ENCODE results near the gene GAS7.
"Not testable (repeated sequence)": the region's sequence is repeated elsewhere in the genome, so short reads cannot be mapped to it uniquely, and the experiment has no call there.

The GAS7 gene

DNA sequence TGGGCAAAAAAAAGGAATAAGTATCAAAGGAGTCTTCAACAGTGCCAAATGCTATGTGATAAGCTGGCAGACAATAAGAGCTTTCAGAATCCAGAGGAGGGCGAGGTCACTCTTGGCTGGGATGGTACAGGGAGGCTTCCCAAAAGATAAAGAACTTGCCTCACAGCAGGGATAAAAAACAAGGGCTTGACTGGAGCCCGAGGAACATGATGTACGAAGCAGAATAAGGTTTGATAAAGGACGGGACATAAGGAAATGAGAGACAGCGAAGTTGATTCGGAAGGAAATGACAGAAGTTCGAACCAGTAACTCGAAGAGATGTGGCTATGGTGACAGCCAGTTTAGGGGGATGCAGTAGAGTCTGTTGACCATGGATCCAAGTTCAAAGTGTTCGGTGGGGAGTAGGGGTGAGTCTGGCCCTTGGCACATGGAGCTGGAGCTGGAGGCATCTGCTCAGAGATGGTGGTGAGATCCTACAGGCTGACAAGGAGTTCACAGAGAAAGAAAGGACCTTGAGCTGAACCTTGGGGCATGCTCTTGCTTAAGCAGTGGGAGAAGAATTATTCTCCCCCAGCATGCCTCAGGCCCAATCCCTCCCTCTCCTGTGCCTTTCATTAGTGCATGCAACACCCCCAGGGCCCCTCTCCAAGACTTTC, 155.7 kb downstream of the GAS7 start:
- no peak for DNase-seq

DNA sequence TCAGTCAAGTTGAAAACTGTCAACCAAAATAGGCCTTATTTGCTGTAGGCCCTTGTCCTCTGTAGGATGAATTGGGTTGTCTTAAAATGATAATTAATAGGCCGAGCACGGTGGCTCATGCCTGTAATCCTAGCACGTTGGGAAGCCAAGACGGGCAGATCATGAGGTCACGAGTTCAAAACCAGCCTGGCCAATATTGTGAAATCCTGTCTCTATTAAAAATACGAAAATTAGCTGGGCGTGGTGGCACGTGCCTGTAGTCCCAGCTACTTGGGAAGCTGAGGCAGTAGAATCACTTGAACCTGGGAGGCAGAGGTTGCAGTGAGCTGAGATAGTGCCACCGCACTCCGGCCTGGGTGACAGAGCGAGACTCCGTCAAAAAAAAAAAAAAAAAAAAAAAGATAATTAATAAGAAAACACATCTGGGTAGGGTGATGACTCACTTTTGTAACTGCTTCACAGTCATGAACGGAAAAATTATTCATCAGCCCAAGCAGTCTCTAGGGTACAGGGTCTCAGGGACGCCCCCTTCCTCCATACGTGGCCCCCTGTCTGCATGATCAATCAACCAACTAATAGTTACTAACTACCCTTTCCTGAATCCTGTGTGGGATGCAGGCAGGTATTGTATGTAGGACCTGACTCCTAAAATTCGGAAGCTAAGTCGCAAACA, 156.4 kb downstream of the GAS7 start:
- DNase-seq: no peak

DNA sequence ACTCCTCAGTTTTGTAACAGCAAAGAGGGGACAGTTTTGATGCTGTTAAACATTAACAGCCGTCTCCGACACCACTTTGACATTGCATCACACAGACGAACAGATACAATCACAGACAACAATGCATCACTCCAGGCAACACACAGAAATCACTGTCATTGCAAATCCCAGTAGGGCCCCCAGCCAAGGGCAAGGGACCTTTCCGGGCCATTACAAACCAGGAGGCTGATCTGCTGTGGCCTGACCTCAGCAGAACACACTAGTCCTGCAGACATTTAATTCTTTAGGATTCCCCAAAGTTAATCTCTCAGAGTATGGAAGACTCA, 157.2 kb downstream of the GAS7 start:
- DNase-seq: no peak

DNA sequence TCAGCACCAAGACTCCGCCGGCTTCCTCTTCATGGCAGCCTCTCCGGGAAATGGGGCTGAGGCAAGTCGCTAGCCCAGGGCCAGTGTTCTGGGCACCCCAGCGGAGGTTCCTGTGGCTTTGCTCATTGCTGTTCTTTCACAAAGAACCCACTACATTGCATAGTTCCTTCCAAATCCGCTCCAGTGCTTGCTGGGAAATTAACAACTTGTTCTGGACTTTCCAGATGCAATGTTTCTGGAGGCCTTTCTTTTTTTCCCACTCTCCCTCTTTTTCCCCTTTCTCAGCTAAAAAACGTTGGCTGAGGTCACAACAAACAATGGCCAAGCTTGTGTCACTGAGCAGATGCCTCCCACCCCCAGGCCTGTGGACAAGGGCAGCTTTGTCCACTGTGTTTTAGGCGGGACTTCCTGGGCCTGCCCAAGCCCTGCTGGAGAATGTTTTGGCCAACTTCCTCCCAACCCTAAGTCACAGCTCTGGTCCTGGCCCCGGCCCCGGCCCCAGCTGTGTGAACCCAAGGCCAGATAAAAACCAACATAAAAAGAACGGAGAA, 161.8 kb downstream of the GAS7 start:
- DNase-seq: no peak

DNA sequence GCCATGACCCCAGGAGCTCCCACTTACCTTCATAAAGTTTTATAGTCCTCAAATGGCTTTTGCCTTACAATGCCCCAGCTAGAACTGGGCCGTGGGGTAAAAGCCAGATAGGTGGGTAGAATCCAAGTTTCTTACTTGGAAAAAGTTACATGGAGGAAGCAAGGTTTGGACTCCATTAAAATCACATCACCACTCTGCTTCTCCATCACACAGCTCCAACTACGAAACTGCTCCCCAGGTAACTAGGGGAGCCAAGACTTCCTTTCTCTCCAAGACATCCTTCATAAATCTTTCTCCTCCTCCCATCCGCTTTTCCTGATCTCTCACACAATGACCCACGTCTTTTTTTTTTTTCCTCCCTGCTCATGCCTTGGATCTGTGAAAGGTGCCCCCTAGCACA, 162.5 kb downstream of the GAS7 start:
- no peak for DNase-seq

DNA sequence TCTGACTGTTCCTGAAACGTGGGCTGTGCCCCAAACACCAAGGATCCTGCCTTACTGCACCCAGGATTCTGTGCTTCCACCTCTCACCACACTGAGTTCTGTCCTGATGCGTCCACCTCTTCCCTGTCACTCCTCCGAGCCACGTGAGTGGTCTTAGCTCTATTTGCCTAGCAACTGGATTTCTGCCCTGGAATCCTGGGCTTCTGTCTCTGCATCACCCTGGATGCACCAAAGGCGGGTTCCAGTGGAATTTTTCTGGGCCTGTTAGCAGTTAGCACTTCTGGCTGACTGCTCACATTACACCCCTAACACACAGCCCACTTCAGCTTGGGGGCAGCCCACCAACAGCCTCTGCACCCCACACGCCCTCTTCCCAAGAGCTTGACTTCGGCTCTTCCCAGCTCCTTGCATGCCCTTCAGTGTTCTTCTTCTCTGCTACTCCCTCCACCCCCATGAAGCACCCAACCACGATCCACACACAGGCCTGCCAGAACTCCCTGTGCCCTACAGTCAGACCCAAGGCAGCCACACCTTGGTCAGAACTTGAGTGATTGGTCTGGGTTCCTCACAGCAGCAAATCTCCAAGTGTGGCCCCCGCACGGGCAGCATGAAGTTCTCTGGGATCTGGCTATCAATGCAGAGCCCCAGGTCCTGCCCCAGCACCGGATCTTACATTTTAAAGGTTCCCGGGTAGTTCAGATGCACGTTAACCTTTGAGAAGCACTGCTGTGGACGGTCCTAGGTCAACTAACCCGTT, 163.5 kb downstream of the GAS7 start:
- no peak for DNase-seq

DNA sequence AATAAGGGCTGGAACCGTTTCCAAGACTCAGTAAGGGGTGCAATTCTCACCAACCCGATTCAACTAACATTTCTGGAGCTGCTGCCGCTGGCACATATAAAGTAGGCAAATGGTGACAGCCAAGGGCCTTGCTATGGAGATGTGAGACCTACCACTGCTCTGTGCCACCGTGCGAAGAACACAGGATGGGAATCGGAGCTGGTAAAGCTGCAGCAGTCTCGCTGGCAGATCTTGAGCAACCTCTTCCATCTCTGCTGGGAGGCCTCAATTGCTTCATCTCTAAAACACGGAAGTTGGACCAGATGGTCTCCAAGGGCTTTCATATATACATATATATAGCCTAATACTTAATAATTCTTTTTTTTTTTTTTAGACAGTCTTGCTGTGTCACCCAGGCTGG, 164.4 kb downstream of the GAS7 start:
- DNase-seq: no peak

DNA sequence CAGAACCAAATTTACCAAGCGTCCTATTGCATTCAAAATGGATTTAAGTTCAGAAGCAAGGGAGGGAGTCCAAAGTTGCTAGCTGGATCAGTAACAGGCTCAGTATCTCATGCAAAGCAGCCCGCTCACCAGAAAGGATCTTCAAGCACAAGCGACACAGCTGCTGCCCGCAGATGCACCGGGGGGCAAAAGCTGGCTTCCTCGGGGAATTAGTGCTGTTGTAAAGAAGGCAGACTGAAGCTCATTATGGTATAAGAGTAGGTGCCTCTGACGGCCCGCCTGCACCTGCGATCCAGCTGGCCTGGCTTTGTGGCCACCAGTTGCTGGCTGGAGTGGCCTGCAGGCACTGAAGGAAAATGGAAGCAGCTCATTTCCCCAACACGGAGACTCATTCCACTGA, 165.0 kb downstream of the GAS7 start:
- no peak for DNase-seq

DNA sequence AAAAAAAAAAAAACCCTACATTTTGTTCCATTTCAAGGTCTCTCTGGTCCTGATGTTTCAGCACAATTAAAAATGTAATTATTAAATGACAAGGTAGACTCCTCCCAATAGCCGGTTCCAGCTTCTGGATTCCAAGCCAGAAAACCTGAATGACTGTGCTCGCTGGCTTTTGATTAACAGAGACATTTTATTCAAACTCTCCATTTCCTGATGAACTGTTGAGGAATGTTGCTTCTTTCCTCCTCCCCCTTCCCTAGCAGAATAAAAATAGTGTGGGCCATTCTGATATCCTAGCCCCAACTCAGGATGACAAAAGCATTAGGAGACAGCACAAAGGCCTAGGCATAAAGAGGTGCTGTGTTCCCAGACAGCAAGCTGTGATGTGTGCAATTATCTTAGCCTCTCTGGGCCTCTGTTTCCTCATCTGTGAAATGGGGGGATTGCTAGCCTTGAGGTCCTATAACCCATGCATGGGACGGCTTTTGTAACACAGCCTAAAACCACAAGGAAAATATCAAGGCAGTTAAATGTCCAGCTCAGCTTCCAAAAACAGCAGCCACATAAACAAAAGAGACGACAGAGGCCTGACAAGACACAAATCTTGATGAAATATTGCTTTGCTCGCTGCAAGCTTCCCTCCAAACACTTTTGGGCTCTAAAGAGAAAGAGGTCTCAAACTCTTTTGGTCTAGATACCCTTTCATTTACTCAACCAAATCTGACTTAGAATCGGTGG, 166.1 kb downstream of the GAS7 start:
- DNase-seq: no peak

DNA sequence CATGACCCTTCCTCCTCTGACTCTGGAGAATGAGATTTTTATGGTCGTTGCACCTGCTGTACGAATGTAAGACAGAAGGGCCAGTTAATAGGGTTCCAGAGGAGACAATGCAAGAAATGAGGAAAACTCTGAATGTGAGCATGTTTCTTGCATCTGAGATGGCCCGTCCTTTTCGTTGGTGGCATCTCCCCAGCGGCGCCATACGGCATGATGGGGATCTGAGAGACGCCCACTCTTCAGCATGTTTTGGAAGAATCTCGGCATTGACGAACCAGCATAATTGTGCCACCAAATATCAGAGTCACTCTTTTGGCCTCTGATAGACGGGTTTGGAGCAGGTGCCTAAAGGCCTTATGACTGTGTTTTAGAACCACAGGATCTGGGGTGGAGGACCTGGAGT, 166.8 kb downstream of the GAS7 start:
- DNase-seq: no peak

DNA sequence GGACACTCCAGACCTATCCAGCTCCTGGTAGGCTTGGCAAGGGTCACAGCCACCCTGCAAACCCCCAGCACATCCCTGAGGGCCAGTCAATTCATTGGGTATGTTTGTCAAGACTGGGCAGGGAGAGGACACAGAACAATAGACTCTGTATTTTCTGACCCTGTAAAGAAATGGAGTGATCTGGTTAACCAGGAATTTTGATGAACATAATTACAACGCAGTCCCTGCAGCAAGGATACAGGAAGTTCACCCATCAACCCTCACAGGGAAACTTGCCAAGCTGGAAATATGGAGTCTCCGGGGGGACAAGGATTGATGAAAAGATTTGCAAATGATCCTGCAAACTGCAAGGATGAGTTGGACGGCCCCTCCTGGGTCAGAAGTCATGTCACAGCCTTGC, 167.3 kb downstream of the GAS7 start:
- no peak for DNase-seq

DNA sequence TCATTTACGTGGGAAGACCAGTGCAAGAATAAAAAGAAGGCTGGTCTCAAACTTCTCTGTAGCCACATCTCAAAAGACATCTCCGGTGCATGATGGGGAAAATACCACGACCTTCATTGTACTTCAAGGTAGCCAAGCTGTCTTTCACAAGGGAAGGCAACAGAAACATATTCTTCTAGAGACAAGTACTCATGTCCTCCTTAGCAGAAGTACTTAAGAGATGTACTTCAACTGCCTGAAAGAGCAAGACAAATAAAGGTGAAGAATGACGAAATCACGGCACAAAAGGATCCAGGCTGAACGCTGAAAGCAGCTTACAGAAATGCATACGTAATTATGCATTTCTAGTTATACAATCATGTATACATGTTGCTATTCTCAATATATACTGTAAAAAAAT, 169.3 kb downstream of the GAS7 start:
- no peak for DNase-seq

DNA sequence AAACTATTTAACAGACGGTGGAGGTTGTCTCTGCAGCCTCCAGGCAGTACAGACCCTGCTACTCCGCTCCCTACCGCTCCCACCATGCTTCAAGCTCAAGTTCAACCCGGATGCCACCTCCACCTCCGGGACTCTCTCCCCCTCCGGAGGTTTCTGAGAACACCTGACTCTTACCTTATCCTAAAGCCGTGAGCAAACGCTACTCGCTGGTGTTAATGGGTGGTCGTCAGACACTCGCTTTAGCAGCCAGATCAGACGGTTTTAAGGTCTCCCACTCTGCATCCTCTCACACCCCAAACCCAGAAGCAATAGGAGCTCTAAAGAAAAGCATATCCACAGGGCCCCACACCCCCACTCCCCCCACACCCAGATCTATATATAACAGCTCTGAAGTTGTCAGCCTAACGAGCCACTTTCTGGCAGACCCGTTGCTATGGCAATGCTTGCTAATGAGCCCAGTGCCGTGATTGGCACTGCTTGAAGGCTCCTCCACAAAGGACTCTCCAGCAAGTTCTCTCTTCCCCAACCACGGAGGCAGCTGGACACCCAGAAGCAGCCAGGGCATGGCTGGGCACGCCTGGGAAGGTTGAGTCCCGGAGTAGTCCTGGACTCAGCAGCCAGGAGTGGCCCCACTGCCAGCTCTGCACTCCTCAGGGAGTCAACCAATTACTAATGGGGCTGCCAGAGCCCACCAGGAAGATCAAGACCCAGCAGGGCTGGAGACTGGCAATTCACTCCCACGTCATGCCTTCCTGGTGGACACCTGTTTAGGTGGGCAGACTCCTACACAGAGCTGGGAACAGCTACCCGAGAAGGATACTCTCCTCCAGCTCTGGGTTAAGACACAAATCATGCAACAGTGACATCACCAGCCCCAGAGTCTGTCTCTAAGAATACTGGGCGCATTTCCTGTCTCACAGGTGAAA, 172.2 kb downstream of the GAS7 start:
- DNase-seq: no peak

DNA sequence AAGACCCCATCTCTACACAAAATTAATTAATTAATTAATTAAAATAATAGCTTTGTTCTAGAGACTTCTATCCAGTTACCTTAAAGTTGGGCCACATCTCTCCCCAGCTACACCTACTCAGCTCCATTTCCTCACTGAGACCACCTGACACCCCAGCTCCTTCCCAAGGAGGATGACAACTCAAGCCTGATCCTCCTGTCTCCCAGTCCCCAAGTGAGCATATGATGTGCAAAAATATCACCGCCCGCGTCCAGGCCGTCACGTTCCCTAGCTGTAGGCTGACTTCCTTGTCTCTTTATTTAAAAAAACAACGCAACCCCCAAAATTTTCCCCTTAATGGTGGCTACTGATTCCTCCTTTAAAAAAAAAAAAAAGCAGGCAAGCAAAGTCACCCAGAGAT, 173.2 kb downstream of the GAS7 start:
- DNase-seq: no peak

DNA sequence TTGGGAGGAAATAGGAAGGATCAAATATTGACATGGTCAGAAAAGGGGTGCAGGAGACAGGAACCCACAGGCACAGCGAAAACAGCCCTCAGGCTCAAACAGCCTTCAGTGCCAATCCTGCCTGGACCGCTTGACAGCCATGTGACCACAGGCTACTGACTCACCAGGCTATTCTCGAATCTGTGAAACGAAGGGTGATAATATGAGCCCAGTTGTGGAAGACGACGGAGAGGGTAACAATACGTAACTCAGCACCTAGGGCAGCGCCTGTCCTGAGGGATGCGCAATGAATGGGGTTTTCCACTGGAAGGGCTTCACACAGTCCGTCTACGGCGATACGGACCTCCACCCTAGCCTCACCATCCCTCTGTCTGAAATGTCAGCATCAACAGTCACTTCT, 176.0 kb downstream of the GAS7 start:
- DNase-seq: no peak

DNA sequence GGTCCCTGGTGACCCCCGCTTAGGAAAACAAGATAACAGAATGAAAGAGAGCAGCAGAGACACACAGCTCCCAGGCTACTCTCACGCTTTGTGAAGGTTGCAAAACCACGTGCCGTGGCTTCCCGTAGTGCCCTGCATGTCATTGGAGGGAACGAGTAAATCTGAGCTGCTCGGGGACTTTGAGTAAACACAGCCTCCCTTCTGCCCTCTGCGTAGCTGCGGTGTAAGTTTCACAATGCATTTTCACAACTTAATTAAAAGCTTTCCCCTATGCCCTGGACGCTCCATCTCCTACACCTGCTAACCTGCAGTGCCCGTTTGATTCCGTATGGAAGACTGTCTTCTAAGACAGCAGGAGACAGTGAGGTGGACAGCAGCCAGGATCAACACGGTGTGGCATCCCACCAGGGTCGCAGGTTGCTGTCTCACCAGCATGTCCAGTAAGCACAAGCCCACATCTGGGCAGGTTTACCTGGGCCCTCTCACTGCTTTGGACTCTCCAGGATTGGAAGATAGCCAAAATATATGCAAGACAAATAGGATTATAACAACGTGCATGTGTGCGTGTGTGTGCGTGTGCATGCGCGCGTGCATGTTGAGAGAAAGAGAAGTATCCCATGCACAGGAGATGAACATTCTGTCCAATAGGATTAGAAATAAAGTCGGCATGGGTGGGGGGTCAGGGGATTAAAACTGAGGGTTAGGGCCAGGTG, 177.0 kb downstream of the GAS7 start:
- DNase-seq: no peak

DNA sequence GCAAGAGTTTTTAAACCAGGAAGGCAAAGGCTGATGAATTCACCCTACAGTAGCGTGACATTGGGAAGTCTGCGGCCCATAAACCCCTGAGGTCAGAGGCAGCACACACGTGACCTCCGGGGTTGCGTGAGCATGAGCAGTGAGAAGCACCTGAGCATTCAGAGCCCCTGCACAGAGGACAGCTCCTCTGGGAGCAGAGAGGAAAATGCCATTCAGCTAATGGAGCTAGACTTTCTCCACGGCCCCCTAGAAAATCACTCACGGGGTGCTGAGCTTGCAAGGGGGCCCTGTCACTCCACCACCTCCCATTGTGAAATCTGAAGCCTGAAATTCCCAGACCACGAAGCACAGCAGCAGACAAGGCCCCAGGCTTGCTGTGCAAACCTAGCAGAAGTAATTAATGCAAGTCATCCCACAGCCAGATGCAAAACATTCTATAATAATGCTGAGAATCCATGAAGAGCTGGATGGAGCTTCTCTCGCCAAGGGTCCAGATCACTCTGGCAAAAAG, 178.4 kb downstream of the GAS7 start:
- no peak for DNase-seq

DNA sequence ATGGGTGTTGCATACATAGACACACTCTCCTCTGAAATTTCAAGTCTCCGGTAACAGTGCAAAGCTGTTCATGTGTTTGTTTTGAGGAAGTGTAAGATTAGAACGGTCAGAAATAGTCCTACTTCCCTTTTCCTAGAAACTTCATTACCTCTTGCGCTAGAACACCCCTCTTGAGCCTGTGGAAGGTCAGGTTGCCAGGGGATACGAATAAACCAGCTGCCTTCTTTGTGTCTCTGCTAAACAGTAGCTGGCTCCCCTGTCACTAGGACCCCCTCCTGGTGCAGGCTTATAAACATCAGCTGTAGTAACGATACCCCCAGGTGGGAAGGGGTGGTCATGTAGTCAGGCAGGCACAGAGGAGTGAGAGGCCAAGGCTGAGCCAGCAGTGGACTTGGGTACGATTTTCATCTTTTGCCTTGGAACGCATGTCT, 179.9 kb downstream of the GAS7 start:
- DNase-seq: no peak

DNA sequence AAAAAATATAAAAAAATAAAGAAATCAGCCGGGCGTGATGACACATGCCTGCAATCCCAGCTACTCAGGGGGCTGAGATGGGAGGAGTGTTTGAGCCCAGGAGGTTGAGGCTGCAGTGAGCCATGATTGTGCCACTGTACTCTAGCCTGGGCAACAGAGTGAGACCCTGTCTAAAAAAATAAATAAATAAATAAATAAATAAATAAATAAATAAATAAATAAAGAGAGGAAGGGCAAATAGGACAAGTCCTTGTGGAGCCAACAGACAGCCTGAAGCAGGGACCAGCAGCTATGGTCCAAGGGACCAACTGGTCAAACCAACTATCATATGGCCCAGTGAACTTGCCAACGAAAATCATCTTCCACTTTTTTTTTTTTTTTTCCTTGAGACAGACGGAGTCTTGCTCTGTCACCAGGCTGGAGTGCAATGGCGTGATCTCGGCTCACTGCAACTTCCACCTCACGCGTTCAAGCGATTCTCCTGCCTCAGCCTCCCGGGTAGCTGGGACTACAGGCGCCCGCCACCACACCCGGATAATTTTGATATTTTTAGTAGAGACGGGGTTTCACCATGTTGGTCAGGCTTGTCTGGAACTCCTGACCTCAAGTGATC, 181.3 kb downstream of the GAS7 start:
- not testable (repeated sequence) for DNase-seq

DNA sequence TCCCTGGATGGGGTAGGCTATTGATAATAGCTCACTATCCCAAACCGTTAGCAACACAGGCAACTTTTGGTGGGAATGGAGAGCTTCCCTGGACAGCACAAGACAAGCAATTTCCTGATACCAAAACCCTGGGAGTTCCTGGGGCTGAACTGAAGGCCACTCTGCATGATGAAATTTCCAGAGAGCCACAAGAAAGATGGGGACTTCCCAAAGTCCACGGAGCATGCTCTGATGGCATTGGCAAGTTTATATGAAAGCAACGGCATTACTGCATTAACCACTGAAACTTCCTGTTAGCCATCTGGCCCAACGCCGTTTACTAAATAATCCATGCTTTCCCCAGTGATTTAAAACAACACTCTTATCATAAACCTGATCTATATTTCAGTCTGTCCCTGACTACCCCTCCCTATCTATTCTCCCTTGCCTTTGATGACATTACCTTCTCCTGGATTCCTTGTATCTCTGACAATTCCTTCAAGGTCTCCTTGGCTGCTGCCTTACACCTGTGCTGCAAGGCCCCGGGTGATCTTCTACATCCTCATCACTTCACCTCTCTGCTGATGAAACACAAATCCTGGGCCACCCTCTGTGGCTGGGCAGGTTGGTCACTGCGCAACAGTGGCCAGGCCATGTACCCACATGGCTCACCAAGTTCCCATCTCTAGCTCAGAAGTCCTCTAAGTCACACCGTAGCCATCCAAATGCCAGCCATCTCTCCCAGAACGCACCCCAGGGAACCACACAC, 184.9 kb downstream of the GAS7 start:
- DNase-seq: no peak
